Body of pancreas (tissue), 4 donors: ENCODE data around the gene GABRR3. TPM values are rescaled to one million over a fixed set of nuclear protein-coding genes. Genes with fewer than 3 reads are reported as not detected.

Source experiments
- ATAC-seq: fragments of 150-250 bp; one replicate; pipeline ENCODE4 v1.9.1; 2016
- DNase-seq, 4 donors: peaks; one replicate each; pipeline ENCODE4 v3.0.0-alpha.2; 2019
- H3K27ac ChIP-seq, 4 donors: fragments of 200-600 bp; sonication (generic); 1 replicate in 3 of 4; 2 replicates in 1 of 4; pipeline versions ENCODE4 v1.5.1 to v1.6.1; 2016 to 2019; ENCODE audit warnings: mild to moderate bottlenecking in 1 of 4, mixed read lengths in 1 of 4, moderate library complexity in 1 of 4
- H3K27me3 ChIP-seq, 2 donors: fragments of 200-600 bp; sonication (generic); one replicate each; pipeline ENCODE4 v1.6.0; 2016; ENCODE audit warnings: mild to moderate bottlenecking in 1 of 2
- H3K36me3 ChIP-seq, 2 donors: fragments of 200-600 bp; sonication (generic); replicated peaks in 1 of 2; 2 replicates each; pipeline ENCODE4 v1.5.1; 2016; ENCODE audit warnings: low read depth in 2 of 2; ENCODE audit not compliant: insufficient read depth in 1 of 2
- H3K4me1 ChIP-seq: fragments of 200-600 bp; sonication (generic); one replicate; pipeline ENCODE4 v1.6.0; 2016
- H3K4me3 ChIP-seq, 2 donors: fragments of 200-600 bp; sonication (generic); 1 replicate in 1 of 2; 2 replicates in 1 of 2; pipeline ENCODE4 v1.5.1; 2016 to 2019
- H3K9me3 ChIP-seq, 3 donors: fragments of 200-600 bp; sonication (generic); 1 replicate in 2 of 3; 2 replicates in 1 of 3; pipeline ENCODE4 v1.5.1; 2016
- CTCF ChIP-seq, 7 experiments: fragments of 450-650 bp in 4 of 7; fragments of 200-600 bp in 3 of 7; sonication (generic) in 3 of 7; IDR thresholded peaks; one replicate each; pipeline ENCODE4 v1.5.1; 2016 to 2019; ENCODE audit warnings: antibody characterized with exemption in 7 of 7
- POLR2A ChIP-seq, 3 donors: fragments of 450-650 bp; IDR thresholded peaks; one replicate each; pipeline ENCODE4 v1.6.1; 2016; ENCODE audit warnings: antibody characterized with exemption in 3 of 3, mild to moderate bottlenecking in 2 of 3
- WGBS, 2 donors: methylation state at CpG; one replicate each; pipeline ENCODE4 v1.1.5; 2017; 5-methylcytosine and 5-hydroxymethylcytosine counted together
- intact Hi-C: fragments of 100-400 bp; cut with DNase I; formaldehyde crosslinking; loops from one replicate; pipeline ENCODE4 v1.15.1; 2023
- total RNA-seq, 2 donors: library from RNA; depleted of rRNA; stranded (reverse); fragments of >200 nt; gene quantifications; one replicate each; pipeline ENCODE4 v1.1.0, GENCODE V29; 2016

GABRR3 gene
- total RNA-seq, 2 donors from 2014 or later: not detected

- Histone ChIP-seq H3K4me3 (no peak overlapping the region), H3K27ac (no peak overlapping the region), H3K27me3 (no peaks in the 10 kb centered on the region), H3K4me1 (no peaks in the 10 kb centered on the region), H3K9me3 (no peaks in the 10 kb centered on the region), H3K36me3 (no peaks in the 10 kb centered on the region)
- TF ChIP-seq CTCF (IDR thresholded peaks at IDR 0.05): no peak
- TF ChIP-seq POLR2A (IDR thresholded peaks at IDR 0.05): no peak
- intact Hi-C loops: no loop called here
- 93 to 94% methylated on average over 4 of the region's 4 CpGs for WGBS, 2 donors
- DNase-seq (no peak), ATAC-seq (no peak)
These were observed 9.6 kb downstream of the GABRR3 start for GRCh38 chr3:98025392-98025945.

DNA sequence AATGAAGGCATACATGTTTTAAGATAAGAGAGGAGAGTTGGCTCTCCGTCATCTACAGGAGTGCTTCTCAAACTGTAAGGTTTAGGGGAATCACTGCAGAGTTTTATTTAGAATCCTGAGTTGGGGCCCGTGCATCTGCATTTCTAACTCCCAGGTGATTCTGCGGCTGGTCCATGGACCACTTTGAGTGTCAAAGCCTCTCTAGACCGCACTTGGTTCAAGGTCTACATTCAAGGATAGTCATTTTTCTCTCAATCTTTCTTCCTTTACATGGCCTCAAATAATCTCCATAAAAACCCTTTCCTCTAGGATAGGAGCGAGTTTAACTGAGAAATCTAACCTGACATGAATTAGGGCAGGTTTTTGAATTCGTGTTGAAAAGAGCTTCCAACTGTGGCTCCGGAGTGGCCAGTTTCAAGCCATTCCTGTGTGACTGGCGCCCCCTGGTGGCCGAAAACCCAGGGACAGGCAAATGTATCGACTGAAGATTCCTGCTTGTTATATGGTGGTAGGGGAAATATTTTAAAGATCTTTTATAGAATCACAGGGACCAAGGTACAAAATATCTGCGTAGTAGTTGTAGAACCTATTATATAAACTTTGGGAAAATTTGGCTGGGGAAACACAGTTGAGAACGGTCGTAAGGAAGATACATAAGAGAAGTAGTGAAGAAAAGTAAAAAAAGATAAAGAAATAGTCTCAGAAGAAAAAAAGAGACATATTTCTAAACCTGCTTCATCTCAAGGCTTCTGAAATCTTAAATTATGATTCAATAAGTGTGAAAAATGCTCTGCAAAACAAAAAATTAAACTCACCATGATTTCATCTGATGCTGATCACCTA is 11.9 kb downstream of the GABRR3 start:
- Histone ChIP-seq H3K9me3 (no peaks in the 10 kb centered on the region), H3K27me3 (no peaks in the 10 kb centered on the region), H3K27ac (no peak overlapping the region), H3K4me3 (no peak overlapping the region), H3K36me3 (no peaks in the 10 kb centered on the region), H3K4me1 (no peaks in the 10 kb centered on the region)
- ATAC-seq: peak; percentile 82
- intact Hi-C loops: loop anchor here (5.0 kb wide), 1 partner anchor 226 kb away; no protein-coding TSS in a partner anchor
- no peak for TF ChIP-seq POLR2A (IDR thresholded peaks at IDR 0.05)
- TF ChIP-seq CTCF (IDR thresholded peaks at IDR 0.05): peak; percentile 84 to 95 (median 91)
- WGBS, 2 donors: 17 to 19% methylated on average over 13 of the region's 13 CpGs
- DNase-seq: peak; percentile 87 to 94 (median 90)

DNA sequence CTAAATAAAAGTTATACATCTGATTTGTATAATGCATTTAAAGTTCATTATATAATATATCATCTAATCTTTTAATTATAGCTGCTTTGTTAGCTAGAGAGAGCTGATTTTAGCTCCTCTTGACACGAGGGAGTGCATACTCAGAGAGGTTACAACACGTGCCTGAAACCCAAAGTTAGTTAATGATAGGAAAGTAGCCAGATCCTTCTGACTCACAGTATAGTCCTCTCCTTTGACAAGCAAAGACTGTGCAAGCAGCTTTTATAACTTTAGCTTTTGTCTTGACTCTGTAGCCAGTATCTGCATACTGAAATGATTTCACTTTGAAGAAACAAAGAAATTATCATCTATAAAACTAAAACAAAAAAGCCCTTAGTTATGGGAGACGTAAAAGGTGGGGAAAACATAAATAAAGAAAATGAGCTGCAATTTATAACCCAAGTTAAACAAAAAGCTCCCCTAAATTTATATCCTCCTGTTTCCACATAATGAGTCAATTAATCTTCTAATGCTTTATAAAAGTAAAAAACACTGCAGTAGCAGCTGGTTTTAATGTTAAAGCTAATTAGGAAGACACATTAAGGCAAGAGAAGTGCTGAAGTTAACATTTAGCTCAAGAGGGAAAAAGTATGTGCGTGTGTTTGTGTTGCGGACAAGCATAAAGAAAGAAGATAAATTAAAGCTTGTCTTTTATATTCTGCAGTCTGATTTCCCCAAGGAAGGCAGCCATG is 13.1 kb downstream of the GABRR3 start:
- Histone ChIP-seq H3K4me3 (no peak overlapping the region), H3K27me3 (no peaks in the 10 kb centered on the region), H3K36me3 (no peaks in the 10 kb centered on the region), H3K9me3 (no peaks in the 10 kb centered on the region), H3K4me1 (no peaks in the 10 kb centered on the region), H3K27ac (no peak overlapping the region)
- TF ChIP-seq POLR2A (IDR thresholded peaks at IDR 0.05): no peak
- no peak for TF ChIP-seq CTCF (IDR thresholded peaks at IDR 0.05)
- ATAC-seq (no peak), DNase-seq (no peak)
- WGBS, 2 donors: 52 to 60% methylated on average over 5 of the region's 5 CpGs
- intact Hi-C loops: loop anchor here (5.0 kb wide), 1 partner anchor 225 kb away; no protein-coding TSS in a partner anchor

DNA sequence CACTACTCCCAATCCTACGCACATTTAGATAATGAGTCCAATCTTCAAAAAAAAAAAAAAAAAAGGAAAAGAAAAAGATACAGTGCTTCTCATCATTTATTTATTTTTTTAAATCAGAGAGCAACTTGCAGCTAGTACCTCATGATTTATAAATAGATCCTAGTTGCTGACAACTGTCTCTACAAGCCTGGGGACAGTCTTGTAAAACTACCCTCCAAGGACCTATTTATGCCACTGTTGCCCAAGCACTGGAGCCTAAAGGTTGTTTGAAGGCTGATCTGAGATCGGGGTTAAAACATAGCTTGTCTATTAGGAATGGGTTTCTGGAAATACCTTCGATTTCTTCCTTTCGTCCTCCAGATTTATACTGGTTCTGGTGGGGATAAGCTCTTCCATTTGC is 14.7 kb downstream of the GABRR3 start:
- intact Hi-C loops: loop anchor here (5.0 kb wide), 1 partner anchor 223 kb away; no protein-coding TSS in a partner anchor

More for the DNA sequence above, 14.7 kb downstream of the GABRR3 start:
- Histone ChIP-seq H3K9me3 (no peaks in the 10 kb centered on the region), H3K27ac (no peak overlapping the region), H3K4me1 (no peaks in the 10 kb centered on the region), H3K27me3 (no peaks in the 10 kb centered on the region), H3K4me3 (no peak overlapping the region), H3K36me3 (no peaks in the 10 kb centered on the region)
- TF ChIP-seq POLR2A (IDR thresholded peaks at IDR 0.05) (no peak), CTCF (IDR thresholded peaks at IDR 0.05) (no peak)
- 82 to 85% methylated on average over 4 of the region's 4 CpGs for WGBS, 2 donors
- ATAC-seq (no peak), DNase-seq (no peak)
